Uterus (tissue), 4 donors: ENCODE data around the gene PIK3R6. TPM values are rescaled to one million over a fixed set of nuclear protein-coding genes. Genes with fewer than 3 reads are reported as not detected.

ENCODE experiments used
- DNase-seq, 2 donors: peaks; one replicate each; pipeline ENCODE4 v3.0.0-alpha.2; 2019 to 2020
- H3K27ac ChIP-seq, 2 donors: fragments of 200-600 bp; sonication (generic); 1 replicate in 1 of 2; 2 replicates in 1 of 2; pipeline ENCODE4 v1.5.1; 2016 to 2018
- H3K27me3 ChIP-seq, 2 donors: fragments of 200-600 bp; sonication (generic); one replicate each; pipeline ENCODE4 v1.5.1; 2018 to 2019; ENCODE audit warnings: control low read depth in 1 of 2
- H3K36me3 ChIP-seq, 2 donors: fragments of 200-600 bp; sonication (generic); one replicate each; pipeline ENCODE4 v1.5.1; 2019; ENCODE audit warnings: control low read depth in 1 of 2
- H3K4me1 ChIP-seq, 2 donors: fragments of 200-600 bp; sonication (generic); one replicate each; pipeline ENCODE4 v1.5.1; 2018 to 2019; ENCODE audit warnings: control low read depth in 1 of 2
- H3K4me3 ChIP-seq, 2 donors: fragments of 200-600 bp; sonication (generic); 1 replicate in 1 of 2; 2 replicates in 1 of 2; pipeline ENCODE4 v1.5.1; 2018 to 2019; ENCODE audit warnings: mild to moderate bottlenecking in 1 of 2
- H3K9me3 ChIP-seq, 2 donors: fragments of 200-600 bp; sonication (generic); one replicate each; pipeline ENCODE4 v1.5.1; 2019; ENCODE audit warnings: control low read depth in 1 of 2
- CTCF ChIP-seq, 4 experiments: fragments of 200-600 bp in 2 of 4; fragments of 450-650 bp in 2 of 4; sonication (generic) in 2 of 4; IDR thresholded peaks; one replicate each; pipeline ENCODE4 v1.5.1; 2016 to 2019; ENCODE audit warnings: antibody characterized with exemption in 4 of 4, mild to moderate bottlenecking in 2 of 4, moderate library complexity in 1 of 4
- POLR2A ChIP-seq, 2 donors: fragments of 450-650 bp; IDR thresholded peaks; one replicate each; pipeline ENCODE4 v1.6.1; 2016; ENCODE audit warnings: antibody characterized with exemption in 2 of 2, mild to moderate bottlenecking in 1 of 2, moderate library complexity in 1 of 2
- intact Hi-C: fragments of 100-400 bp; cut with DNase I; formaldehyde crosslinking; loops from one replicate; pipeline ENCODE4 v1.15.1; 2023; ENCODE audit warnings: low total_unique reads
- total RNA-seq, 4 donors: library from RNA; depleted of rRNA in 3 of 4; stranded (reverse); fragments of >200 nt in 3 of 4; gene quantifications; one replicate each; pipeline versions ENCODE4 v1.1.0 to v1.2.4, GENCODE V29; 2014 to 2023
- donor health status: DM: yes; HTN: yes; CAD: no.

PIK3R6 gene
- total RNA-seq: 10 to 100 TPM in 1 of 4 donors, 1 to 10 TPM in 1, under 1 TPM in 1, not detected in 1; 0.34 to 24.6 (median 1.1) TPM

GRCh38 chr17:8867361-8867981 is at the start of gene PIK3R6:
Gene PIK3R6 (minus strand): TSS chr17:8867674. CDS start chr17:8849794, 17,880 bp downstream.
- TF ChIP-seq POLR2A (IDR thresholded peaks at IDR 0.05): no peak
- no peak for TF ChIP-seq CTCF (IDR thresholded peaks at IDR 0.05)
- no peaks in the 10 kb centered on the region for H3K4me1 ChIP-seq
- no peak within 1 kb of the TSS for H3K4me3 ChIP-seq
- no peaks in the 10 kb centered on the region for H3K36me3 ChIP-seq
- no peaks in the 10 kb centered on the region for H3K27me3 ChIP-seq
- no peak within 1 kb of the TSS for H3K27ac ChIP-seq
- no peak for DNase-seq
- intact Hi-C loops: no loop called here
- H3K9me3 ChIP-seq: no peaks in the 10 kb centered on the region

- intact Hi-C loops: no loop called here
- Histone ChIP-seq H3K9me3 (no peaks in the 10 kb centered on the region), H3K4me3 (no peak overlapping the region), H3K27ac (no peak overlapping the region), H3K4me1 (no peaks in the 10 kb centered on the region), H3K27me3 (no peaks in the 10 kb centered on the region), H3K36me3 (no peaks in the 10 kb centered on the region)
- DNase-seq: no peak
- TF ChIP-seq POLR2A (IDR thresholded peaks at IDR 0.05): no peak
- TF ChIP-seq CTCF (IDR thresholded peaks at IDR 0.05): no peak
Observed at GRCh38 chr17:8916466-8916865, 49.0 kb upstream of the PIK3R6 start.

GRCh38 chr17:8914554-8914953 is 47.1 kb upstream of the PIK3R6 start:
- Histone ChIP-seq H3K36me3 (no peaks in the 10 kb centered on the region), H3K27me3 (no peaks in the 10 kb centered on the region), H3K4me3 (no peak overlapping the region), H3K4me1 (no peaks in the 10 kb centered on the region), H3K27ac (no peak overlapping the region), H3K9me3 (no peaks in the 10 kb centered on the region)
- intact Hi-C loops: no loop called here
- DNase-seq: no peak
- TF ChIP-seq POLR2A (IDR thresholded peaks at IDR 0.05): no peak
- no peak for TF ChIP-seq CTCF (IDR thresholded peaks at IDR 0.05)

- Histone ChIP-seq H3K4me3 (no peak overlapping the region), H3K9me3 (no peaks in the 10 kb centered on the region), H3K4me1 (no peaks in the 10 kb centered on the region), H3K27ac (no peak overlapping the region), H3K36me3 (no peaks in the 10 kb centered on the region), H3K27me3 (no peaks in the 10 kb centered on the region)
- TF ChIP-seq CTCF (IDR thresholded peaks at IDR 0.05) (no peak), POLR2A (IDR thresholded peaks at IDR 0.05) (no peak)
- intact Hi-C loops: no loop called here
- DNase-seq: no peak
Observed at GRCh38 chr17:8913879-8914278, 46.4 kb upstream of the PIK3R6 start.

- intact Hi-C loops: no loop called here
- TF ChIP-seq POLR2A (IDR thresholded peaks at IDR 0.05): no peak
- TF ChIP-seq CTCF (IDR thresholded peaks at IDR 0.05): no peak
Observed at GRCh38 chr17:8913091-8913490, 45.6 kb upstream of the PIK3R6 start.

More at GRCh38 chr17:8913091-8913490, 45.6 kb upstream of the PIK3R6 start:
- Histone ChIP-seq H3K9me3 (no peaks in the 10 kb centered on the region), H3K27ac (no peak overlapping the region), H3K36me3 (no peaks in the 10 kb centered on the region), H3K4me1 (no peaks in the 10 kb centered on the region), H3K27me3 (no peaks in the 10 kb centered on the region), H3K4me3 (no peak overlapping the region)
- DNase-seq: no peak
